Measurements from ENCODE around the gene MAGI2. TPM values are rescaled to one million over a fixed set of nuclear protein-coding genes. Genes with fewer than 3 reads are reported as not detected.
"Not testable (repeated sequence)": the region's sequence is repeated elsewhere in the genome, so short reads cannot be mapped to it uniquely, and the experiment has no call there.

MAGI2 gene
- polyA plus RNA-seq, 1 donor, result 37.2 TPM

- DNase-seq, result no peak
These were observed 1428.9 kb downstream of the MAGI2 start for GRCh38 chr7:78024591-78024990.

- DNase-seq, result no peak
These were observed 1430.3 kb downstream of the MAGI2 start for GRCh38 chr7:78023191-78023590.

DNA sequence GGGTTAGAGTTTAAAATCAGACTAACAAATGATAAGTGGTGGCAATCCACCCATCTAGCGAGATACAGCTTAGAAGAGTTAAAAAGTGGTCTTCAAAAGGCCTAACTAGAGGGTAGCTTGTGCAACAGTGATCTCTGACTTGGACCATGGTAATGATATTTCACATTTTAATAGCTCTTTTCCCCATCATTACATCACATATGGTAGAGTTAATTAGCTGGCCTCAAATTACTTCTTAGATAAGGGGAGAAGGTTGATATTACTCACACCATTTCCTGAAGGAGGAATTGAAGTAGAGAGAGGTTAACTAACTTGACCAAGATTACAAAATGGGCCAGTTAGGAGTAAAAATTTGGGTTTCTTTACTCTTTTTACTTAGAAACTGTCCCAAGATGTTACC lies 1431.3 kb downstream of the MAGI2 start:
- no peak for DNase-seq

- no peak for DNase-seq
These were observed 1432.6 kb downstream of the MAGI2 start for GRCh38 chr7:78020874-78021249.

DNA sequence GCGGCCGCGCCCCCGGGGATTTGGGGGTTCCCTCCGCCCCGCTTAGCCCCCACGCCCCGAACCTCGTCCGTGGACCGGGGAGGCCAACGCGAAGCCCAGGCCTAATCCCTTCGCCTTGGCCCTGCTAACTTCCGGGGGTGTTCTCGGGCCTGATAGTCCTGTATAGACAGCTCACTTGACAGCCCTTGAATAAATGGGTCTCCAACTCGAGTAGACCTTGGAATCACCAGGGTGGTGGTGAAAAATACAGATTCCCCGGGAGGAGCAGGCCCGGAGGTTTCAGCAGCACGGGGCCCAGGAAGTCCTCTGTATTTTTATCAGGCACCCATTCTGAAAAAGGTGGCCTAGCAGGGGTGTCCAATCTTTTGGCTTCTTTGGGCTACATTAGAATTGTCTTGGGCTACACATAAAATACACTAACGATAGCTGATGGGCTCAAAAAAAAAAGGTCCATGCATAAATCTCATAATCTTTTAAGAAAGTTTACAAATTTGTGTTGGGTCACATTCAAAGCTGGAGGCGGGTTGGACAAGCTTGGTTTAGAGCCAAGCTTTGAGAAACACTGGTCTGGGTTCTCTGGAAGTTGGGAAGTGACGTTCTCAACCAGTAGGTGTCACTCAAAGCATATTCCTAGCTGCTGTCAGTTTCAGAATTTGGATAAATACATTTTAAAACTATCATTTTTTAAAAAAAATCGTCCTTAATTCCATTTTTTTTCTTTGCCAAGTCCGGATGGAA lies 1433.2 kb downstream of the MAGI2 start:
- peak; percentile 80 for DNase-seq

DNA sequence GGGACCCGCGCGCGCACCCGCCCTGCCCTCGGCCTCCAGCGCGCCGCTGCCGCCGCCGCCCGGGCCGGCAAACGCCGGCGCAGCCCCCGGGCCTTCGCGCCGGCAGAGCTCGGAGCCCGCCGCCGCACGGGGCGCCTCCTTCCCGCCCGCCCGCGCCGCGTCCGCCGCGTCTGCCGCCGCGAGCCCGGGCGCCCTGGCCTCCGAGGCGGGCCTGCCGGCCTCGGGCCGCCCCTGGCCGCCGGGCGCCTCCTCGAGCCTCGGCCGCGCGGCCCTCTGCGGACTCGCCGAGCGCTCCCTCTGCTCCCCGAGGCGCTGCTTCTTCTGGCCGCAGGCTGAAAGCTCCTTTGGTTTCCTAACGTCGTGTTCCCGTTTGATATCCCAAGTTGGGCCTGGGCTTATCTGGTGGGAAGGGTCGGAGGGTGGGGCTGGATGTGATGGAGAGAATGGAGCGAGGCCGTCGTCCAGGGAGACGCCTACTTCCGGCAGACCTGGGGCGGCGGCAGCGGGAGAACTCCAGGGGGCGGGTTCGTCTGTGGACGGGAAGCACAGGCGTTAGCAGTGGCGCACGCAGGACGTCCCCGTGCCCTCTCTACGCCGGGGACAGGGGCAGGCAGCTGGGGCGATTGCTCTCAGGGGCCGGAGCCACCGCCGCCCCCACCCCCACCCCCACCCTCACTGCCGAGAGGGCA lies 1433.9 kb downstream of the MAGI2 start:
- DNase-seq, result peak; percentile 89

GRCh38 chr7:78018641-78019446 lies 1434.6 kb downstream of the MAGI2 start:
- DNase-seq, result peak; percentile 41

GRCh38 chr7:78017591-78018100 lies 1435.8 kb downstream of the MAGI2 start:
- DNase-seq, result no peak

- DNase-seq, result no peak
These were observed 1437.8 kb downstream of the MAGI2 start for GRCh38 chr7:78015574-78016260.

GRCh38 chr7:78014401-78014800 lies 1439.1 kb downstream of the MAGI2 start:
- no peak for DNase-seq

GRCh38 chr7:78013386-78013785 lies 1440.1 kb downstream of the MAGI2 start:
- DNase-seq, result no peak

- DNase-seq, result no peak
These were observed 1441.8 kb downstream of the MAGI2 start for GRCh38 chr7:78011642-78012041.

GRCh38 chr7:78007231-78007630 lies 1446.2 kb downstream of the MAGI2 start:
- no peak for DNase-seq

- no peak for DNase-seq
These were observed 1447.3 kb downstream of the MAGI2 start for GRCh38 chr7:78006063-78006755.

DNA sequence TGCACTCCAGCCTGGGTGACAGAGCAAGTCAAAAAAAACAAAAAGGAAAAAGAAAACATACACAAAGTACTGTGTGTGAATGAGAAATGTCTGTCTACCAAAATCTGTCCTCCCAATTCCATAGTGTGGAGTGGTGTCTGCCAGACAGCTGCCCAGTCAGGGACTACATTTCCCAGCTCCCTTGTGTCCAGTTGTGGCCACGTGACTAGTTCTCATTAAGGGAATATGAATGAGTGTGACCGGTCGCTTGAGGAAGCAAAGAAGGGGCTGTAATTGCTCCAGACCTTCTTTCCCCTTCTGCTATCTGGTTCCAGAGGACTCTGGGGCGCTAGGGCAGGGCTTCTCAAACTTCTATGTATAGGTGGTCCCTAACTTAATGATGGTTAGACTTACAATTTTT lies 1450.8 kb downstream of the MAGI2 start:
- DNase-seq, result no peak

DNA sequence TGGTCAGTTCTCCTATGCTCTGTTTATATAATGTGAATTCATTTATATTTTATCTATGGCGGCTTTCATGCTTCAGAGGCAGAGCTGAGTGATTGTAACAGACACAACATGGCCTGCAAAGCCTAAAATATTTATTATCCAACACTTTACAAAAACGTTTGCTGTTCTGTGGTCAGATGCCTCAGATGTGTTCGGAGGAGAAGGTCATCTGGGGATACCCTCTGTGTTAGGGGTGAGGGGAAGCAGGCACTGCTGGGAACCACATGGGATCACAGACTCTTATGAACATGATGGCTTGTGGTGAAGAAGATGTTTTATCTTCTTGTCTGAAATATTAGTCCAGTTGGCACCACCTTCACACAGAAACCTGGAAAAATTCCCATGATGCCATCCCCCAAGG lies 1451.4 kb downstream of the MAGI2 start:
- DNase-seq, result no peak

- not testable (repeated sequence) for DNase-seq
These were observed 1454.3 kb downstream of the MAGI2 start for GRCh38 chr7:77999168-77999567.

DNA sequence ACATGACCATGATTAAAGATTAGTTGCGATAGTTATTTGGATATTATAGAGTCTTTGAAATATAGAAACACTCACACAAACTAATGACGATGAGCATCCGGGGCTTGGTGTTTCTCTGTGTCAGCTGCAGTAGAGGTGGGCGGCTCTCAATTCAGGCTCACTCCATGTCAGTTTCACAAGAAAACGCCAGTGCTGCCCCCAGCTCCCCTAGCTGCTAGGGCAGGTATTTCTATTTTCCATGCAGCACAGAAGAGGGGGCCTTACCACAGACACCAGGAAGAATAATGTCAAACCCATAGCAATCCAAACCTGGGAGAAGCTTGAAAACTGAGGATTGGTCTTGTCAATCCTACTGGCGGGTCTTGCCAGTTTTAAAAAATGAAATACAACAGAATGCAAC lies 1457.8 kb downstream of the MAGI2 start:
- no peak for DNase-seq

DNA sequence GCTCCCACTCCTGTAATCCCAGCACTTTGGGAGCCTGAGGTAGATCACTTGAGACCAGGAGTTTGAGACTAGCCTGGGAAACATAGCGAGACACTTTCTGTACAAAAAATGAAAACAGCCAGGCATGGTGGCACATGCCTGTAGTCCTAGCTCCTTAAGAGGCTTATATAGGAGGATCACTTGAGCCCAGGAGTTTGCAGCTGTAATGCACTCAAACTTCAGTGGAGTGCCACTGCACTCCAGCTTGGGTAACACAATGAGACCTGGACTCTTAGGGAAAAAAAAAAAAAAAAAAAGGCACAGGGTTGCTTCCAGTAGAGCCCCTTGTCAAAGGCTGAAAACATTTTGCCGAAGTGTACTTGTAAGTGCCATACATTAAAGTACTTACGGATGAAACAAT lies 1459.6 kb downstream of the MAGI2 start:
- DNase-seq, result no peak

DNA sequence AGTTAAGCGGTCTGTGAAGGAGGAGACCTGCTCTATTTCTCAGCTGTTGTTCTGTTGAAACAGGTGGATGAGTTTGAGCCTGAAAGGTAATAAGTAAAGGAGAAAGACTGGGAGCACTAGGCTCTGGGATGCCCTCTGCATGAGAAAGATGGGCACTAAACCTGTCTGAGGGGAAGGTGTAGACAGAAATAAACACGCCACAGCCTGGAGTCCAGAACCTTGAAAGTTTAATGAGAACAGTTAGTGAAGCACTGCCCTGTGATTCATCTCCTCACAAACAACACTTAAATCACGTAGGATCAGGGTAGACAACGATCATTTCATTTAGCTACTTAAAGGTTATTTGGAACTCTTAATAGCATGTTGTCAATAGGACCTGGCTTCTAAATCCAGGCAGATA lies 1461.8 kb downstream of the MAGI2 start:
- DNase-seq, result no peak

GRCh38 chr7:77989981-77990566 lies 1463.4 kb downstream of the MAGI2 start:
- no peak for DNase-seq

Data from left kidney (tissue), 2 donors.